H1 (cell line): ENCODE measurements around the gene KLK8. TPM values are rescaled to one million over a fixed set of nuclear protein-coding genes. Genes with fewer than 3 reads are reported as not detected.
A peak's percentile ranks its signal among the peaks of the same experiment; 100 is the strongest.

ENCODE experiments used
- CTCF ChIA-PET: fragments of 300-600 bp; sonication (Branson Sonifier 250); formaldehyde crosslinking; loops from one replicate; lab custom pipeline; 2021; ENCODE audit not compliant: partially characterized antibody; lab: Charles Lee
- POLR2A ChIA-PET: fragments of 300-600 bp; sonication (Branson Sonifier 250); formaldehyde crosslinking; loops from one replicate; lab custom pipeline; 2021; ENCODE audit warnings: inconsistent platforms; ENCODE audit not compliant: partially characterized antibody; lab: Charles Lee
- DNase-seq, 2 experiments: peaks; one replicate each; pipeline versions ENCODE4 v3.0.0 to v3.0.0-alpha.2; 2010 to 2022; ENCODE audit warnings: low spot score in 2 of 2, low read depth in 1 of 2, mixed read lengths in 1 of 2
- FAIRE-seq: peaks from 2 replicates; lab custom pipeline; 2011; peaks lifted over from hg19 to GRCh38; lab: Jason Lieb, UNC
- H2AFZ ChIP-seq: 2 replicates; pipeline ENCODE4 v1.8.1; 2012; ENCODE audit warnings: low read length, inconsistent platforms
- H2AK5ac ChIP-seq: 2 replicates; pipeline ENCODE4 v1.6.1; 2013; ENCODE audit warnings: low read depth, low read length
- H2BK120ac ChIP-seq: replicated peaks from 2 replicates; pipeline ENCODE3; 2013; ENCODE audit warnings: low read depth, low read length, inconsistent platforms
- H2BK12ac ChIP-seq: 2 replicates; pipeline ENCODE4 v1.6.1; 2013; ENCODE audit warnings: low read depth, low read length
- H2BK15ac ChIP-seq: 2 replicates; pipeline ENCODE4 v1.6.1; 2013; ENCODE audit warnings: low read length
- H2BK20ac ChIP-seq: 2 replicates; pipeline ENCODE4 v1.6.1; 2013; ENCODE audit warnings: low read length
- H2BK5ac ChIP-seq: 2 replicates; pipeline ENCODE4 v1.6.1; 2013; ENCODE audit warnings: low read depth, low read length
- H3K14ac ChIP-seq: 2 replicates; pipeline ENCODE4 v1.6.1; 2013; ENCODE audit warnings: inconsistent platforms; ENCODE audit not compliant: insufficient read length
- H3K18ac ChIP-seq: 2 replicates; pipeline ENCODE4 v1.6.1; 2013; ENCODE audit warnings: low read length; ENCODE audit errors: extremely low read depth
- H3K23ac ChIP-seq: 2 replicates; pipeline ENCODE4 v1.6.1; 2013; ENCODE audit warnings: inconsistent platforms; ENCODE audit not compliant: insufficient read length
- H3K23me2 ChIP-seq: 2 replicates; pipeline ENCODE4 v1.6.1; 2013; ENCODE audit warnings: low read depth, low read length
- H3K27ac ChIP-seq: 2 replicates; pipeline ENCODE4 v1.6.1; 2011; ENCODE audit warnings: low read depth, low read length, inconsistent platforms
- H3K27me3 ChIP-seq, 4 experiments: replicated peaks in 1 of 4; 1 replicate in 1 of 4; 2 replicates in 3 of 4; pipeline versions ENCODE4 v1.6.1 to v1.8.1; 2011 to 2013; ENCODE audit warnings: low read length in 3 of 4, mild to moderate bottlenecking in 3 of 4, inconsistent platforms in 2 of 4, mixed read lengths in 2 of 4, moderate library complexity in 1 of 4; ENCODE audit not compliant: control insufficient read depth in 3 of 4, insufficient read depth in 3 of 4; ENCODE audit errors: extremely low read depth in 1 of 4
- H3K36me3 ChIP-seq, 4 experiments: 2 replicates each; pipeline versions ENCODE4 v1.6.1 to v1.8.1; 2011 to 2013; ENCODE audit warnings: mild to moderate bottlenecking in 4 of 4, low read length in 3 of 4, moderate library complexity in 2 of 4, control low read depth in 1 of 4, inconsistent platforms in 1 of 4; ENCODE audit not compliant: insufficient read depth in 4 of 4, control insufficient read depth in 2 of 4
- H3K4ac ChIP-seq: replicated peaks from 2 replicates; pipeline ENCODE3; 2013; ENCODE audit warnings: low read length, low read depth, mixed read lengths, inconsistent platforms; ENCODE audit not compliant: insufficient read length
- H3K4me1 ChIP-seq, 4 experiments: replicated peaks in 1 of 4; 1 replicate in 1 of 4; 2 replicates in 3 of 4; pipeline versions ENCODE4 v1.6.1 to v1.8.1; 2011 to 2013; ENCODE audit warnings: low read length in 3 of 4, inconsistent platforms in 2 of 4, mixed read lengths in 1 of 4; ENCODE audit not compliant: insufficient read depth in 4 of 4, control insufficient read depth in 3 of 4
- H3K4me2 ChIP-seq, 2 experiments: 2 replicates each; pipeline versions ENCODE4 v1.6.1 to v1.8.1; 2011 to 2013; ENCODE audit warnings: low read depth in 2 of 2, low read length in 2 of 2, control low read depth in 1 of 2, inconsistent platforms in 1 of 2, mild to moderate bottlenecking in 1 of 2; ENCODE audit not compliant: insufficient read depth in 1 of 2
- H3K4me3 ChIP-seq, 4 experiments: fragments of 200-600, 300-600 bp in 1 of 4; sonication (generic), shearing (Covaris generic), sonication (Bioruptor Twin) in 1 of 4; 2 replicates each; pipeline versions ENCODE4 v1.5.1 to v1.8.1; 2011 to 2016; ENCODE audit warnings: low read length in 4 of 4, low read depth in 3 of 4, control low read depth in 2 of 4, inconsistent platforms in 2 of 4, mild to moderate bottlenecking in 2 of 4, mixed read lengths in 1 of 4, moderate library complexity in 1 of 4; ENCODE audit not compliant: insufficient read depth in 2 of 4; ENCODE audit errors: extremely low read depth in 1 of 4
- H3K56ac ChIP-seq: replicated peaks from 2 replicates; pipeline ENCODE3; 2013; ENCODE audit warnings: low read depth, mild to moderate bottlenecking, mixed read lengths, low read length, inconsistent platforms; ENCODE audit not compliant: insufficient read length
- H3K79me1 ChIP-seq: 2 replicates; pipeline ENCODE4 v1.6.1; 2013; ENCODE audit warnings: low read depth, low read length, control low read depth
- H3K79me2 ChIP-seq, 2 experiments: 2 replicates each; pipeline versions ENCODE4 v1.6.1 to v1.8.1; 2012 to 2013; ENCODE audit warnings: low read length in 2 of 2, mild to moderate bottlenecking in 2 of 2, inconsistent platforms in 1 of 2; ENCODE audit not compliant: insufficient read depth in 2 of 2, control insufficient read depth in 1 of 2
- H3K9ac ChIP-seq, 4 experiments: replicated peaks in 1 of 4; 1 replicate in 1 of 4; 2 replicates in 3 of 4; pipeline versions ENCODE4 v1.6.1 to v1.8.1; 2011 to 2013; ENCODE audit warnings: low read depth in 3 of 4, low read length in 3 of 4, control low read depth in 2 of 4, mild to moderate bottlenecking in 2 of 4, moderate library complexity in 2 of 4, inconsistent platforms in 1 of 4; ENCODE audit errors: extremely low read depth in 1 of 4
- H3K9me3 ChIP-seq, 2 experiments: 2 replicates each; pipeline versions ENCODE4 v1.6.1 to v1.8.1; 2012 to 2013; ENCODE audit warnings: mild to moderate bottlenecking in 2 of 2, moderate library complexity in 2 of 2, control low read depth in 1 of 2, inconsistent platforms in 1 of 2, low read depth in 1 of 2, low read length in 1 of 2, mixed read lengths in 1 of 2; ENCODE audit not compliant: insufficient read depth in 2 of 2
- H4K20me1 ChIP-seq, 2 experiments: replicated peaks in 1 of 2; 2 replicates each; pipeline versions ENCODE3 to v1.8.1; 2011 to 2013; ENCODE audit warnings: inconsistent platforms in 2 of 2, low read length in 2 of 2, mild to moderate bottlenecking in 1 of 2; ENCODE audit not compliant: insufficient read depth in 2 of 2, control insufficient read depth in 1 of 2
- H4K5ac ChIP-seq: 2 replicates; pipeline ENCODE4 v1.6.1; 2013; ENCODE audit warnings: low read length, low read depth, mixed read lengths, inconsistent platforms; ENCODE audit not compliant: insufficient read length
- H4K8ac ChIP-seq: 2 replicates; pipeline ENCODE4 v1.8.0; 2013; ENCODE audit warnings: mild to moderate bottlenecking, moderate library complexity, low read length, inconsistent platforms; ENCODE audit not compliant: insufficient read depth; ENCODE audit errors: extremely low read depth
- H4K91ac ChIP-seq: replicated peaks from 2 replicates; pipeline ENCODE3; 2013; ENCODE audit warnings: low read length, mixed read lengths, inconsistent platforms; ENCODE audit not compliant: insufficient read length
- KDM4A ChIP-seq: IDR thresholded peaks from one replicate; pipeline ENCODE4 v1.7.1; 2012; ENCODE audit warnings: low read depth, mild to moderate bottlenecking, moderate library complexity, low read length, inconsistent platforms; ENCODE audit not compliant: severe bottlenecking
- WGBS, 2 experiments: shearing (Covaris generic) in 1 of 2; methylation state at CpG; one replicate each; pipeline versions ENCODE4 v1.1.6 to v1.1.7; 2013 to 2015; ENCODE audit warnings: low lambda C conversion rate in 2 of 2, mixed read lengths in 2 of 2, inconsistent platforms in 1 of 2, low coverage in 1 of 2, missing lambda C conversion rate in 1 of 2; ENCODE audit not compliant: insufficient replicate concordance in 2 of 2, insufficient coverage in 1 of 2, insufficient read length in 1 of 2; ENCODE audit errors: extremely low coverage in 1 of 2, missing lambda C conversion rate in 1 of 2; 5-methylcytosine and 5-hydroxymethylcytosine counted together
- polyA plus RNA-seq, 7 experiments: library from polyadenylated mRNA; depleted of rRNA in 3 of 7; stranded (reverse) in 5 of 7; unstranded in 2 of 7; fragments of >200 nt in 5 of 7; fragments of 200-250 nt in 2 of 7; gene quantifications; 1 replicate in 5 of 7; 2 replicates in 1 of 7; 4 replicates in 1 of 7; pipeline versions ENCODE4 v1.2.1 to v1.2.3, GENCODE V29; 2011 to 2013; ENCODE audit warnings: missing spikeins in 2 of 7, mixed read lengths in 2 of 7
- total RNA-seq: library from RNA; stranded (reverse); fragmentation: NEBNext Ultra II Directional; extraction: Animal tissue kit (Norgen Biotek cat#: 25700); gene quantifications from 2 replicates; pipeline ENCODE4 v1.2.1, GENCODE V29; 2021

The KLK8 gene
- total and polyA plus RNA-seq, 2 of the 8 experiments (the other 6 are each of a cell fraction or from before 2014, with no cell fraction given): 2.9 to 3.6 TPM

DNA sequence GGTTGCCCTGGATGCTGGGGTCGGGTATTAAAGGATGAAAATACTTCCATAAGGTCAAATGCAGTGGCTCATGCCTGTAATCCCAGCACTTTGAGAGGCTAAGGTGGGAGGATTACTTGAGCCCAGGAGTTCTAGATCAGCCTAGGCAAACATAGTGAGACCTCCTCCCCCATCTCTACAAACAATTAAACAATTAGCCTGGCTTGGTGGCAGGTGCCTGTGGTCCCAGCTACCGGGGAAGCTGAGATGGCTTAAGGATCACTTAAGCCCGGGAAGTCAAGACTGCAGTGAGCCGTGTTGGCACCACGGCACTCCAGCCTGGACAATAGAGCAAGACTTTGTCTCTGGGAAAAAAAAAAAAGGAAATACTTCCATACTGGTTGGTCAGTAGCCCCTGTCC lies 23.5 kb upstream of the KLK8 start:
- WGBS, 2 experiments: 85% methylated on average over 5 of the region's 5 CpGs; no CpG with 5 or more reads in 1 of the 2 experiments
- H3K18ac ChIP-seq: no peak overlapping the region
- H3K9ac ChIP-seq: no peak overlapping the region
- H3K4ac ChIP-seq: no peak overlapping the region
- H2AFZ ChIP-seq: no peak overlapping the region
- no peak overlapping the region for H4K91ac ChIP-seq
- H2BK5ac ChIP-seq: no peak overlapping the region
- H3K36me3 ChIP-seq: no peaks in the 10 kb centered on the region
- H3K14ac ChIP-seq: no peak overlapping the region
- H3K56ac ChIP-seq: no peak overlapping the region
- no peak overlapping the region for H2BK20ac ChIP-seq
- H4K8ac ChIP-seq: no peak overlapping the region
- no peaks in the 10 kb centered on the region; the same call in 1 of the 2 replicates for H3K23me2 ChIP-seq
- ChIA-PET CTCF (interaction anchor here (1.5 to 15.0 kb wide), 3 partner anchors 24 to 95 kb away, joined by 4 to 269 read pairs (median 4); partner anchors contain the start of gene KLK8), POLR2A (interaction anchor here (1.2 kb wide), 1 partner anchor 72 kb away, joined by 3 read pairs; no protein-coding TSS in a partner anchor)
- no peaks in the 10 kb centered on the region for H3K9me3 ChIP-seq
- no peak overlapping the region for H4K5ac ChIP-seq
- FAIRE-seq: no peak
- H2BK12ac ChIP-seq: 0 out of 2 replicates have a peak overlapping the region, but pooled peaks have one; percentile 43
- H3K79me2 ChIP-seq: no peaks in the 10 kb centered on the region
- no peak overlapping the region for H3K23ac ChIP-seq
- no peak overlapping the region for H3K4me2 ChIP-seq
- no peak for DNase-seq
- H3K4me3 ChIP-seq: no peak overlapping the region
- H3K79me1 ChIP-seq: no peaks in the 10 kb centered on the region
- H2AK5ac ChIP-seq: no peak overlapping the region
- peaks cover 0 to 4% (median 2%) of the 10 kb centered on the region in 4 experiments; a peak in 3 of 7 replicates for H3K27me3 ChIP-seq
- no peak overlapping the region for H3K27ac ChIP-seq
- no peak for TF ChIP-seq KDM4A
- H2BK120ac ChIP-seq: peak overlapping the region; percentile 39
- no peaks in the 10 kb centered on the region for H4K20me1 ChIP-seq
- H2BK15ac ChIP-seq: no peak overlapping the region
- H3K4me1 ChIP-seq: peaks cover 3 to 25% (median 17%) of the 10 kb centered on the region in 4 experiments
